T-helper 22 cell (primary cell): ENCODE measurements around the gene FOXN4.

Experiments used
- DNase-seq: peaks from one replicate; pipeline ENCODE4 v3.0.0-alpha.2; 2020; ENCODE audit warnings: low read depth

FOXN4 gene

GRCh38 chr12:109307051-109307450 is 2.0 kb downstream of the FOXN4 start:
- DNase-seq: no peak

- no peak for DNase-seq
These were observed 3.5 kb downstream of the FOXN4 start for GRCh38 chr12:109305547-109305946.

GRCh38 chr12:109304485-109304884 is 4.6 kb downstream of the FOXN4 start:
- no peak for DNase-seq

GRCh38 chr12:109302770-109303169 is 6.3 kb downstream of the FOXN4 start:
- DNase-seq: no peak

- DNase-seq: no peak
These were observed 6.7 kb downstream of the FOXN4 start for GRCh38 chr12:109302358-109302757.

- DNase-seq: no peak
These were observed 7.4 kb downstream of the FOXN4 start for GRCh38 chr12:109301643-109302168.

- DNase-seq: no peak
These were observed 9.2 kb downstream of the FOXN4 start for GRCh38 chr12:109299849-109300248.

- DNase-seq: no peak
These were observed 12.7 kb downstream of the FOXN4 start for GRCh38 chr12:109296431-109296830.

- no peak for DNase-seq
These were observed 13.2 kb downstream of the FOXN4 start for GRCh38 chr12:109295764-109296425.

- DNase-seq: no peak
These were observed 14.7 kb downstream of the FOXN4 start for GRCh38 chr12:109294286-109294796.

- DNase-seq: no peak
These were observed 16.0 kb downstream of the FOXN4 start for GRCh38 chr12:109293106-109293505.

GRCh38 chr12:109292342-109292711 is 16.8 kb downstream of the FOXN4 start:
- DNase-seq: no peak

GRCh38 chr12:109291521-109292341 is 17.4 kb downstream of the FOXN4 start:
- no peak for DNase-seq

GRCh38 chr12:109291117-109291516 is 18.0 kb downstream of the FOXN4 start:
- no peak for DNase-seq

- no peak for DNase-seq
These were observed 19.0 kb downstream of the FOXN4 start for GRCh38 chr12:109290061-109290460.

GRCh38 chr12:109289551-109289950 is 19.5 kb downstream of the FOXN4 start:
- DNase-seq: no peak

GRCh38 chr12:109289004-109289403 is 20.1 kb downstream of the FOXN4 start:
- no peak for DNase-seq

GRCh38 chr12:109288571-109288970 is 20.5 kb downstream of the FOXN4 start:
- no peak for DNase-seq

GRCh38 chr12:109287811-109288469 is 21.1 kb downstream of the FOXN4 start:
- no peak for DNase-seq

GRCh38 chr12:109287181-109287580 is 21.9 kb downstream of the FOXN4 start:
- no peak for DNase-seq

GRCh38 chr12:109286652-109287051 is 22.4 kb downstream of the FOXN4 start:
- DNase-seq: no peak

- DNase-seq: no peak
These were observed 22.8 kb downstream of the FOXN4 start for GRCh38 chr12:109286252-109286651.

- DNase-seq: no peak
These were observed 24.7 kb downstream of the FOXN4 start for GRCh38 chr12:109284392-109284791.
